B cell (primary cell): ENCODE measurements around the gene GFOD1. TPM values are rescaled to one million over a fixed set of nuclear protein-coding genes. Genes with fewer than 3 reads are reported as not detected.

Experiments
- ATAC-seq: fragments of 200-7000 bp; cut with Tn5 transposase; one replicate; pipeline ENCODE4 v1.10.0; 2021; ENCODE audit warnings: low read depth, mild to moderate bottlenecking, moderate number of reproducible peaks, moderate library complexity
- CTCF ChIA-PET: fragments of 350-600 bp; sonication (Branson Sonifier 250); formaldehyde crosslinking; loops from one replicate; lab custom pipeline; 2021; ENCODE audit warnings: antibody characterized with exemption, inconsistent platforms; lab: Charles Lee
- POLR2A ChIA-PET: fragments of 350-600 bp; sonication (Branson Sonifier 250); formaldehyde crosslinking; loops from one replicate; lab custom pipeline; 2021; ENCODE audit warnings: antibody characterized with exemption; lab: Charles Lee
- DNase-seq: peaks from one replicate; pipeline ENCODE4 v3.0.0; 2013
- H2AFZ ChIP-seq: 2 replicates; pipeline ENCODE4 v1.6.1; 2012; ENCODE audit warnings: mild to moderate bottlenecking, low read depth, low read length; ENCODE audit not compliant: insufficient read depth, poor library complexity, severe bottlenecking
- H3K27ac ChIP-seq, 2 donors: 1 replicate in 1 of 2; 2 replicates in 1 of 2; pipeline ENCODE4 v1.5.1; 2012 to 2013; ENCODE audit warnings: low read length in 2 of 2, mild to moderate bottlenecking in 2 of 2, moderate library complexity in 1 of 2
- H3K27me3 ChIP-seq, 4 experiments: fragments of 200-600 bp in 1 of 4; sonication (generic) in 1 of 4; replicated peaks in 1 of 4; 1 replicate in 2 of 4; 2 replicates in 2 of 4; pipeline versions ENCODE4 v1.6.1 to v1.7.0; 2013 to 2016; ENCODE audit warnings: low read length in 3 of 4, mild to moderate bottlenecking in 2 of 4, mixed read lengths in 1 of 4, moderate library complexity in 1 of 4; ENCODE audit not compliant: insufficient read depth in 4 of 4, control insufficient read depth in 3 of 4; ENCODE audit errors: control extremely low read depth in 1 of 4
- H3K36me3 ChIP-seq, 2 experiments: replicated peaks in 1 of 2; 1 replicate in 1 of 2; 2 replicates in 1 of 2; pipeline versions ENCODE4 v1.6.1 to v1.7.1; 2013; ENCODE audit warnings: low read length in 1 of 2; ENCODE audit not compliant: insufficient read depth in 2 of 2, control insufficient read depth in 1 of 2; ENCODE audit errors: control extremely low read depth in 1 of 2, extremely low read depth in 1 of 2
- H3K4me1 ChIP-seq, 2 donors: fragments of 200-600 bp in 1 of 2; sonication (generic) in 1 of 2; 1 replicate in 1 of 2; 2 replicates in 1 of 2; pipeline versions ENCODE4 v1.5.1 to v1.6.1; 2013 to 2017; ENCODE audit warnings: low read length in 2 of 2; ENCODE audit not compliant: control insufficient read depth in 2 of 2, insufficient read depth in 2 of 2
- H3K4me2 ChIP-seq: replicated peaks from 2 replicates; pipeline ENCODE3; 2012; ENCODE audit warnings: mild to moderate bottlenecking, low read depth, low read length; ENCODE audit not compliant: poor library complexity, severe bottlenecking
- H3K4me3 ChIP-seq, 5 experiments: fragments of 200-600 bp in 1 of 5; sonication (generic) in 1 of 5; 1 replicate in 3 of 5; 2 replicates in 2 of 5; pipeline versions ENCODE4 v1.5.1 to v1.7.0; 2011 to 2016; ENCODE audit warnings: low read length in 4 of 5, mild to moderate bottlenecking in 4 of 5, low read depth in 2 of 5, control low read depth in 1 of 5, moderate library complexity in 1 of 5; ENCODE audit not compliant: insufficient read depth in 1 of 5; ENCODE audit errors: control extremely low read depth in 1 of 5, extremely low read depth in 1 of 5
- H3K79me2 ChIP-seq: fragments of 200-600 bp; sonication (generic); one replicate; pipeline ENCODE4 v1.6.0; 2016; ENCODE audit warnings: low read length; ENCODE audit not compliant: control insufficient read depth, insufficient read depth
- H3K9ac ChIP-seq: fragments of 200-600 bp; sonication (generic); 2 replicates; pipeline ENCODE4 v1.6.1; 2017; ENCODE audit warnings: mild to moderate bottlenecking, low read length, moderate library complexity
- H3K9me3 ChIP-seq, 3 donors: one replicate each; pipeline versions ENCODE4 v1.6.1 to v1.7.1; 2013; ENCODE audit warnings: low read length in 2 of 3; ENCODE audit not compliant: control insufficient read depth in 2 of 3, insufficient read depth in 1 of 3; ENCODE audit errors: control extremely low read depth in 1 of 3
- H4K20me1 ChIP-seq: 2 replicates; pipeline ENCODE4 v1.6.0; 2012; ENCODE audit warnings: mild to moderate bottlenecking, low read length; ENCODE audit not compliant: insufficient read depth, control insufficient read depth, poor library complexity, severe bottlenecking
- H3K27ac Mint-ChIP-seq: one replicate; pipeline ENCODE4 v1.8.0; 2021; ENCODE audit warnings: mixed read lengths
- H3K27me3 Mint-ChIP-seq: one replicate; pipeline ENCODE4 v1.8.0; 2021; ENCODE audit warnings: mixed read lengths
- H3K4me1 Mint-ChIP-seq: one replicate; pipeline ENCODE4 v1.8.0; 2021; ENCODE audit warnings: mixed read lengths
- H3K4me3 Mint-ChIP-seq: one replicate; pipeline ENCODE4 v1.8.0; 2021; ENCODE audit warnings: mixed read lengths
- H3K9me3 Mint-ChIP-seq: one replicate; pipeline ENCODE4 v1.8.0; 2022; ENCODE audit warnings: mixed read lengths; ENCODE audit not compliant: insufficient read depth
- CTCF ChIP-seq: fragments of 200-600 bp; IDR thresholded peaks from one replicate; pipeline ENCODE4 v1.8.0; 2022; ENCODE audit warnings: antibody characterized with exemption, mild to moderate bottlenecking
- EZH2 ChIP-seq: IDR thresholded peaks from 2 replicates; pipeline ENCODE4 v1.6.1; 2012; ENCODE audit warnings: borderline replicate concordance, low read depth, mild to moderate bottlenecking, moderate library complexity, low read length; ENCODE audit not compliant: insufficient read depth, poor library complexity, severe bottlenecking
- WGBS: methylation state at CpG from one replicate; pipeline ENCODE4 v1.1.5; 2013; ENCODE audit warnings: missing lambda C conversion rate; ENCODE audit not compliant: insufficient coverage; 5-methylcytosine and 5-hydroxymethylcytosine counted together
- intact Hi-C: fragments of 100-400 bp; cut with micrococcal nuclease; formaldehyde crosslinking; loops from one replicate; pipeline ENCODE4 v1.10.0; 2022
- polyA plus RNA-seq: library from polyadenylated mRNA; depleted of rRNA; stranded (reverse); fragments of >200 nt; gene quantifications from 2 replicates; pipeline ENCODE4 v1.2.3, GENCODE V29; 2012
- total RNA-seq, 2 donors: library from RNA; stranded (reverse); fragments of 120-200 nt in 1 of 2; gene quantifications; 1 replicate in 1 of 2; 2 replicates in 1 of 2; pipeline versions ENCODE4 v1.2.3 to v1.2.4, GENCODE V29; 2013 to 2022

Gene GFOD1
- total and polyA plus RNA-seq, 2 donors (not counting 1 experiment from before 2014, with no cell fraction given) = 8.3 to 42.4 TPM

GRCh38 chr6:13447949-13448724, 39.3 kb downstream of the GFOD1 start:
- Mint-ChIP-seq H3K9me3 (peaks cover 4% of the 10 kb centered on the region), H3K4me3 (peak overlapping the region; percentile 17), H3K27me3 (no peaks in the 10 kb centered on the region), H3K27ac (peak overlapping the region; percentile 72), H3K4me1 (peaks cover 38% of the 10 kb centered on the region)
- ChIA-PET POLR2A (no interaction called here), CTCF (no interaction called here)
- peak overlapping the region; percentile 51 for H2AFZ ChIP-seq
- H3K9me3 ChIP-seq = no peaks in the 10 kb centered on the region
- no peak overlapping the region for H3K4me3 ChIP-seq
- no peaks in the 10 kb centered on the region for H4K20me1 ChIP-seq
- H3K4me1 ChIP-seq = peaks cover 12 to 26% of the 10 kb centered on the region in 2 donors
- H3K79me2 ChIP-seq = peaks cover 20% of the 10 kb centered on the region
- peak; percentile 42 for DNase-seq
- H3K27ac ChIP-seq = peak overlapping the region in 1 of 2 donors; percentile 23
- no peak overlapping the region for H3K9ac ChIP-seq
- intact Hi-C loops = no loop called here
- peaks cover 3 to 10% of the 10 kb centered on the region in 2 experiments for H3K36me3 ChIP-seq
- peak; percentile 53 for ATAC-seq
- H3K27me3 ChIP-seq = no peaks in the 10 kb centered on the region
- peak overlapping the region; percentile 53 for H3K4me2 ChIP-seq
- TF ChIP-seq CTCF (no peak), EZH2 (no peak)
- WGBS = 44% methylated on average over 3 of the region's 5 CpGs

GRCh38 chr6:13446381-13446780, 41.0 kb downstream of the GFOD1 start:
- Mint-ChIP-seq H3K9me3 (peaks cover 4% of the 10 kb centered on the region), H3K4me1 (peaks cover 38% of the 10 kb centered on the region), H3K4me3 (no peak overlapping the region), H3K27ac (no peak overlapping the region), H3K27me3 (no peaks in the 10 kb centered on the region)
- peaks cover 4% of the 10 kb centered on the region for H4K20me1 ChIP-seq
- peaks cover 3% of the 10 kb centered on the region in 2 experiments for H3K36me3 ChIP-seq
- ChIA-PET CTCF (interaction anchor here (0.8 kb wide), 1 partner anchor 62 kb away, joined by 3 read pairs; no protein-coding TSS in a partner anchor), POLR2A (no interaction called here)
- H3K27me3 ChIP-seq = no peaks in the 10 kb centered on the region
- ATAC-seq = no peak
- WGBS = 96% methylated on average over 6 of the region's 7 CpGs
- H3K4me2 ChIP-seq = no peak overlapping the region
- peaks cover 30% of the 10 kb centered on the region for H3K79me2 ChIP-seq
- H2AFZ ChIP-seq = no peak overlapping the region
- no peak for DNase-seq
- no peak overlapping the region for H3K4me3 ChIP-seq
- no peak overlapping the region for H3K27ac ChIP-seq
- intact Hi-C loops = no loop called here
- H3K9me3 ChIP-seq = no peaks in the 10 kb centered on the region
- no peak overlapping the region for H3K9ac ChIP-seq
- TF ChIP-seq CTCF = no peak
- TF ChIP-seq EZH2 = no peak
- peaks cover 12 to 26% of the 10 kb centered on the region in 2 donors for H3K4me1 ChIP-seq
